PFSK-1 (cell line): ENCODE results near the gene MFAP3.

Experiments
- FOXP2 ChIP-seq: optimal IDR thresholded peaks from 2 replicates; pipeline ENCODE3; 2011; ENCODE audit warnings: borderline replicate concordance, control low read depth, inconsistent platforms; ENCODE audit not compliant: insufficient read depth; ENCODE audit errors: extremely low read length, extremely low read depth
- POLR2AphosphoS5 ChIP-seq: IDR thresholded peaks from 2 replicates; pipeline ENCODE4 v1.6.1; 2012; ENCODE audit warnings: low read depth, mild to moderate bottlenecking, control low read depth, low read length, moderate library complexity
- REST ChIP-seq, 2 experiments: IDR thresholded peaks; 2 replicates each; pipeline versions ENCODE4 v1.6.1 to v1.8.0; 2011 to 2012; ENCODE audit warnings: low read depth in 2 of 2, low read length in 2 of 2, control low read depth in 1 of 2, inconsistent platforms in 1 of 2, mild to moderate bottlenecking in 1 of 2, moderate library complexity in 1 of 2; ENCODE audit not compliant: insufficient read depth in 1 of 2
- SIN3A ChIP-seq: IDR thresholded peaks from 2 replicates; pipeline ENCODE4 v1.6.1; 2012; ENCODE audit warnings: mild to moderate bottlenecking, low read length, moderate library complexity, borderline replicate concordance; ENCODE audit not compliant: insufficient read depth
- TAF1 ChIP-seq: IDR thresholded peaks from 2 replicates; pipeline ENCODE4 v1.6.1; 2012; ENCODE audit warnings: low read length, control low read depth, borderline replicate concordance; ENCODE audit not compliant: insufficient read depth

Gene MFAP3

GRCh38 chr5:154087260-154087659 is 48.5 kb downstream of the MFAP3 start:
- no peak for TF ChIP-seq TAF1
- no peak for TF ChIP-seq FOXP2
- no peak for TF ChIP-seq POLR2AphosphoS5
- no peak for TF ChIP-seq SIN3A
- no peak for TF ChIP-seq REST (IDR thresholded peaks at IDR 0.05; ENCODE audit: insufficient read depth in 1 of 2, low read depth in 2 of 2, low read length in 2 of 2)

GRCh38 chr5:154088801-154089200 is 50.0 kb downstream of the MFAP3 start:
- TF ChIP-seq FOXP2 = no peak
- no peak for TF ChIP-seq TAF1
- TF ChIP-seq REST (IDR thresholded peaks at IDR 0.05; ENCODE audit: insufficient read depth in 1 of 2, low read depth in 2 of 2, low read length in 2 of 2) = no peak
- TF ChIP-seq POLR2AphosphoS5 = no peak
- TF ChIP-seq SIN3A = no peak

GRCh38 chr5:154090656-154091055 is 51.9 kb downstream of the MFAP3 start:
- TF ChIP-seq FOXP2 = no peak
- TF ChIP-seq SIN3A = no peak
- TF ChIP-seq POLR2AphosphoS5 = no peak
- TF ChIP-seq TAF1 = no peak
- no peak for TF ChIP-seq REST (IDR thresholded peaks at IDR 0.05; ENCODE audit: insufficient read depth in 1 of 2, low read depth in 2 of 2, low read length in 2 of 2)

- TF ChIP-seq REST (IDR thresholded peaks at IDR 0.05; ENCODE audit: insufficient read depth in 1 of 2, low read depth in 2 of 2, low read length in 2 of 2) = no peak
Measured at GRCh38 chr5:154092356-154093141, 53.8 kb downstream of the MFAP3 start.

- no peak for TF ChIP-seq REST (IDR thresholded peaks at IDR 0.05; ENCODE audit: insufficient read depth in 1 of 2, low read depth in 2 of 2, low read length in 2 of 2)
- no peak for TF ChIP-seq TAF1
- no peak for TF ChIP-seq FOXP2
- no peak for TF ChIP-seq POLR2AphosphoS5
- TF ChIP-seq SIN3A = no peak
Measured at GRCh38 chr5:154093142-154093532, 54.4 kb downstream of the MFAP3 start.
